ENCODE results near the gene CEND1.

- TF ChIP-seq ZNF274 (IDR thresholded peaks at IDR 0.05; ENCODE audit: low read depth, low read length): no peak
- no peak for TF ChIP-seq YY1 (IDR thresholded peaks at IDR 0.05; ENCODE audit: insufficient read depth, insufficient read length)
- TF ChIP-seq SUZ12 (IDR thresholded peaks at IDR 0.05; ENCODE audit: extremely low read depth, insufficient read depth, insufficient read length): no peak
Measured at GRCh38 chr11:772429-773390, 17.2 kb downstream of the CEND1 start.

Data from NT2/D1 (cell line).